ENCODE results near the gene SMCO4.
"Not testable (repeated sequence)": the region's sequence is repeated elsewhere in the genome, so short reads cannot be mapped to it uniquely, and the experiment has no call there.

SMCO4 gene

GRCh38 chr11:93559681-93560080 is 16.5 kb upstream of the SMCO4 start:
- DNase-seq = no peak

DNA sequence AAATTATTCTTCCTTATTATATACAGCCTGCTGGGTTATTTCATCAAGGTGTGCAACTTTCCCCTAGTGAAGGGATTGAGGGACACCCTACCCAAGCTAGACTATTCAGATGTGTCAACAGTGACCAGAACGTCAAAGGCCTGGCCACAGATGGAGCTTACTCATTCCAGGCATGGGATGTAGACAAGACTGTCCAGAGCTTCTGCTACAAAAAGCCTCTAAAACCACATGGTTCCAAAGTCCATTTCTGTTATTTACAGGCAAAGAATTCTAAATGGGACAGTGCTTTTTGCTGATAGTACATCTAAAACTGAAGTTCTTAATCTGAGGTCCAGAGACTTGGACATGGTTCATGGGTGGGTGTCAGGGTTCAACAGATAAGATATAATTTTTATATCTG is 9.7 kb upstream of the SMCO4 start:
- DNase-seq = no peak

DNA sequence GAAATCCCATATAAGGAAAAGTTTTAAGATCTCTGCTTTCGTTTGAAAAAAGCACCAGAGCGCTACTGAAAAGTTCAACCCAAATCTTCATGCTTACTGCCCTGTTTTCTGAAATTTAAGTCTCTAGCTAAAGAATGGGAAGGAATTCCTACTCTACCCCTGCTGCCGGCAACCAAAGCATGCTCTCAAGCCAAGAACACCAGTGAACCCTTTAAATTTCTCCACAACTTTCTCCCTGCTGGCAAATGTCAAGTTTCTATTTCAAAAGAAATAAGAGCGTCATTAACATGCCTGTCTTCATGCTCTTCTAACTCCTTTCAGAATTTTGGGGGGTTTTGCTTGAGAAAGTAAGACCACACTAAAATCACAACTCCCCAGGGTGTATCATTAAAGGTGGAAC is 6.8 kb upstream of the SMCO4 start:
- DNase-seq = no peak

DNA sequence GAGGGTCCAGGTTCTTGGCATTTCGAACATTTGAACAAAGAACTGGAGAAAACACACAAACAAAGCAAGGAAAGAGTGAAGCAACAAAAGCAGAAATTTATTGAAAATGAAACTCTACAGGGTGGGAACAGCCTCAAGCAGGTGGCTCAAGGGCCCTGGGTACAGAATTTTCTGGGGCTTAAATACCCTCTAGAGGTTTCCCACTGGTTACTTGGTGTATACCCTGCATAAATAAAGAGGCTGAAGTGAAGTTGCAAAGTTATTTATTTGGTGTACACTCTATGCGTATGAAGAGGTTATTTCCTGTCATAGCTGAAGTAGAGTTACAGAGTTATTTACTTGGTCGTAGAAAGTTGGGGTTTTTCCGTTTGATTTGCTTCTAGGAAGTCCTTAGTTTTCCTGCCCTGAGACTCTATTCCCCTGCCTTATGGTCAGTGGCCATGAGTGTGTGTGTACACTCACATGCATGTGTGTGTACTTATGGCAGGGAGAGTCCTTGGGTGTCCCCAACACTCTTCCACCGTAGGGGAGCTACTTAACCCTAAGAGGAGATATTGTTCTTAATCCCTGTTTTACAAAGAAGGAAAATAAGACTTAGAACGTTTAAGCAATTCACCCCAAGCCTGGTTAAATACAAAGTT is 5.6 kb upstream of the SMCO4 start:
- DNase-seq = no peak

GRCh38 chr11:93547773-93548172 is 4.6 kb upstream of the SMCO4 start:
- no peak for DNase-seq

DNA sequence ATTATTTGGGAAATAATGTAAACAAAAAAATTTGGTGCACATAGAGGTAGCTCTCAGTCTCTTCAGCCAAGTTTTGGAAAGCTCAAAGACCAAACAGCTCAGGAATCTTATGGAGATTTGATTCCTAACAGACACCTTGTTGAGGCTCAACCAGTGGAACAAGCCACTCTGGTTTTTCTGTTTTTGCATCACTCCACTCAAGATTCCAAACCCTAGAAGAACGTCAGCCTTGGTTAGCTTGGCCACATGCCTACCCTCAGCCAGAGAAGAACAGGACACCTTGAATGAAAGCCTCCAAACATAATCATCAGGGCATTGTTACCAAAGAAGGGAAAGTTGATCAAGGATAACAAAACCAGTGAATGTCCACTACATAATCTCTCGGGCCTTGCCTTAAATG is 3.8 kb upstream of the SMCO4 start:
- no peak for DNase-seq

GRCh38 chr11:93545566-93545965 is 2.4 kb upstream of the SMCO4 start:
- no peak for DNase-seq

GRCh38 chr11:93542811-93543229 is 371 bp downstream of the SMCO4 start:
- DNase-seq = no peak

- peak; percentile 60 for DNase-seq
These were observed 1.0 kb downstream of the SMCO4 start for GRCh38 chr11:93541884-93542810.

GRCh38 chr11:93540896-93541553 is 2.2 kb downstream of the SMCO4 start:
- DNase-seq = no peak

GRCh38 chr11:93540337-93540736 is 2.9 kb downstream of the SMCO4 start:
- no peak for DNase-seq

GRCh38 chr11:93537767-93538261 is 5.4 kb downstream of the SMCO4 start:
- DNase-seq = peak; percentile 51

DNA sequence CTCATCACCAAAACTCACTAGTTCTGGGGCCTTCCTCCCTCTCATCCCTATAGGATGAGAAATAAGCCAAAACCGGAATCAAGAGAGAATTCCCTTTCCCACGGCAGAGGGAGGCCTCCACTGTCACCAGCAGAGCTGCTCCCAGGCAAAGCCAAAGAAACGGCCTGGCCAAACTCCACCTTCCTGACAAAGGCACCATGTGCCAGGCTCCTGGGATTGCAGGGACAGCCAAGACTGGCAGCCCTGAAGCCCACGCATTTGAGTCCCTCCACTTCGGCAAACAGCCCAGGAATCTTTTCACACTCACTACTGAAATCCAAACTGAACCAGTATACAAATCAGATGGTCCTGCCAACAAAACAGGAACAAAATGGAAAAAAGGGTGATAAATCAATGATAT is 6.1 kb downstream of the SMCO4 start:
- no peak for DNase-seq

DNA sequence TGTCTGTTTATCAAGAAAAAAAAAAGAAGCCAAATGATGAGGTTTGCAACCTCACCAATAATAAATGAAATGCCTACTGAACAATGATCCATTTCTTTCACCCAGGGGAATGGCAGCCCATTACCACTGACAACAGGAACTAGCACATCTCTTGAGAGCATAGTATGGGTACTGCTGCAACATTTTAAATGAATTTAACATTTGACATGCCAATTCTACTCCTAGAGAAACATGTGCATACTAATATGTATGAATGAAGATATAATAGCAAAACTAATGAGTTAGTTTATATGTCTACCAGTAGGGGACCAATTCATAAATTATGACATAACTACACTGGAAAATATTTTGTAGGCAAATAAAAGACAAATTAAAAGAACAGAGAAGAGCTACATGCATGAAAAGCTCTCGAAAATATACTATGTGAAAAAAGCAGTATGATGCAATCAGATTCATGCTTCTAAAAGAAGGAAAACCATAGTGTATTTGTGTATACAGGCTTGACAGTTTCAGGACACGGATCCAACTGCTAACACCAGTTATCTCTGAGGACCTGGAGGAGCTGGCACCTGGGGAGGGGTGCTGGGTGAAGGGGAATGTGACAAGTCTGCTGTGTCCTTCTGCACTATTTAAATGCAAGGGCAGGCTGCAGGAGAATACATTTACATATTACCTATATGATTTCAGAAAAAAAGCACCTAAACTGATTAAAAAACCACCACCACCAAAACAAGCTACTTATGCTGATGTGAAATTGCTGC is 6.9 kb downstream of the SMCO4 start:
- DNase-seq = no peak

DNA sequence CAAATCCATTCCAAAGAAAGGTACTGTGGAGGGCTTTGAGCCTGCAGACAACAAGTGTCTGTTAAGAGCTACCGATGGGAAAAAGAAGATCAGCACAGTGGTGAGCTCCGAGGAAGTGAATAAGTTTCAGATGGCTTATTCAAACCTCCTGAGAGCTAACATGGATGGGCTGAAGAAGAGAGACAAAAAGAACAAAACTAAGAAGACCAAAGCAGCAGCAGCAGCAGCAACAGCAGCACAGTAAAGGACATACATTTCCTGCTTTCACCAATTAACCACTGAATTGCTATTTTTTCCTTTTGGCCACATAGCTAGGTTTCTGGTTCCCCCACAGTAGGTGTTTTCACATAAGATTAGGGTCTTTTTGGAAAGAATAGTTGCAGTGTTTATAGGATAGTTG is 7.6 kb downstream of the SMCO4 start:
- not testable (repeated sequence) for DNase-seq

DNA sequence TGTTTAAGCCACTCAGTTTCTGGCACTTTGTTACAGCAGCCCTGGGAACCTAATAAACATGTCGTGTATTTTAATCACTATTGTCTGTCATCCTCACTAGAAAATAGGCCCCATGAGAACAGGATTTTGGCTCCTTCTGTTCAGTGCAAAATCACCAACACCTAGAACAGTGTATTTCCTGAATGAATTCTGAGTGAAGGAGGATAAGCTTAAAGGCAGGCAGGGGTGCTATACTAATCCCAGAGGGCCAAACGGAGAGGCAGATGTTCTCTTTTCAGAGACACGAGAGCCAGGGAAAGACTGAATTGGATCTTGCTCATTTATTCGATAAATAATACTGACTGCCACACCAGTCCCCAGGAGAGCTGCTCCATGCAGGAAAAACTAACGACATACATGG is 10.4 kb downstream of the SMCO4 start:
- DNase-seq = no peak

- no peak for DNase-seq
These were observed 10.9 kb downstream of the SMCO4 start for GRCh38 chr11:93532281-93532789.

GRCh38 chr11:93530468-93530826 is 12.7 kb downstream of the SMCO4 start:
- DNase-seq = no peak

- DNase-seq = peak; percentile 25
These were observed 13.3 kb downstream of the SMCO4 start for GRCh38 chr11:93529707-93530467.

DNA sequence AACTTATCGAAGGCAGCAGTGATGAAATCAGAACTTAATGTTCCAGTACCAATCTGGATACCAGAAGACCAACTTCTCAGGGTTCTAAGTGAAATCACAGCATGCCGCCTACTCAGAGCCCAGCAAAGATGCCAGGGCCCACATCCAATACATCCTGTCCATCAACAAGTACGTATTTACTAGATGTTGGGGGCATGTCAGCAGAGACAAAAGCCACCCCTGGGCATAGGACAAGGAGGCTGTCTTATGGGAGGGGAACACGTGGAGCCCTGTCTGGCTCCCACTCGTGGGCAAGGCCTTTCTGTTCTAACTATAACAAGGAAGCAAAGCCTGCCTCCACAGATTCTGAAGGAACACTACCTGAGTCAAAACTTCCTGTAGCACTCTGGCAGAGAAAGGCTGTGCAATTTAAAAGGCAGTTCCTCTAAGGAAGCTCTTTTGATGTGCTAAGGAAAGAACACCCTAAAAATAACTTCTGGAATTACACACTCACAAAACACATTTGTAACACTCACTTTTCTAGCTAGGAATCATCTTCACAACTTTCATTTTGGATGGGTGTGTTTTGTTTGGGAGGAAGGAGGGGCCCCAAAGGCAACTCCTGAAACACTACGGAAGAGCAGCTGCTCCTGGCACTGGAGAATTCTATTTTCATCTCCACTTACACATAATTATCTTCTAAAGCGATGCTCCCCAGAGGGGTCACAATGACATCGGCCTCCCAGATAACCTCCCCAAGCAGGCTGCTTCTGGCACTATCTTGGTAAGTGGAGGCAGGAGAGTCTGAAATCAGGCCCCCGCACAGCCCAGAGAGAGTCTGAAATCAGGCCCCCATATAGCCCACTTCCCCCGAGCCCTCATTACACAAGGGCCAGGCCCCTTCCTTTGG is 14.2 kb downstream of the SMCO4 start:
- DNase-seq = no peak

DNA sequence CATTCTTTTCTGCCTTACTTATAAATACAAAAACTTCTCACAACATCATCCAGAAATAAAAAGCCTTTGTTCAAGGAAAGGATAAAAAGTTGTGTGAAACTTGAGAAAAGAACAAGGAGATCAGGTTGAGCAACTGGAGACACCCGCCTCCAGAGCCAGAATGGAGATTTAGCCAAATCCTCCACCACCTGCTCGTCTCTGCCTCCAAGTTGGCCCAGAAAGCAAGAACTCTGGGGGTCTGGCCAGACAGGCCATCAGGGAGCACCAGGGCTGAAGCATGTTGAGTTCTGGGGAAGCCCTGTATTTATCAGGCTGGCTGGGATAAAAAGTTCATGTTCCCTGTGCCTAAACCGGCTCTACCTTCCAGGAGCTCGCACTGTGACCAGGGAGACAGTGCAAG is 14.9 kb downstream of the SMCO4 start:
- no peak for DNase-seq

Measured in CD4-positive, alpha-beta T cell treated with Interferon gamma for 1 hour (primary cell).